T-helper 2 cell treated with Interferon-gamma antibody and Interleukin-4, amounts not matched to agents 5 μg/mL and 100 μg/mL, for 36 hours (primary cell): ENCODE data around the gene ENDOV.

Source experiments
- DNase-seq: peaks from one replicate; pipeline ENCODE4 v3.0.0; 2021; ENCODE audit warnings: low spot score
- H3K27ac Mint-ChIP-seq: one replicate; pipeline ENCODE4 v1.8.0; 2021; ENCODE audit warnings: mild to moderate bottlenecking, mixed read lengths
- H3K27me3 Mint-ChIP-seq: one replicate; pipeline ENCODE4 v1.8.0; 2021; ENCODE audit warnings: low read depth, mixed read lengths
- H3K36me3 Mint-ChIP-seq: one replicate; pipeline ENCODE4 v1.8.0; 2021; ENCODE audit warnings: low read depth, mixed read lengths
- H3K4me1 Mint-ChIP-seq: one replicate; pipeline ENCODE4 v1.8.0; 2021; ENCODE audit warnings: low read depth, mixed read lengths
- H3K4me3 Mint-ChIP-seq: one replicate; pipeline ENCODE4 v1.8.0; 2022; ENCODE audit warnings: mild to moderate bottlenecking, moderate library complexity, mixed read lengths
- H3K9me3 Mint-ChIP-seq: one replicate; pipeline ENCODE4 v1.8.0; 2021; ENCODE audit warnings: mixed read lengths

The ENDOV gene

GRCh38 chr17:80427366-80428282, 12.7 kb downstream of the ENDOV start:
- no peaks in the 10 kb centered on the region for H3K27me3 Mint-ChIP-seq
- no peak for DNase-seq

GRCh38 chr17:80428363-80428762, 13.4 kb downstream of the ENDOV start:
- DNase-seq = no peak
- Mint-ChIP-seq H3K27ac (no peak overlapping the region), H3K4me3 (no peak overlapping the region), H3K36me3 (no peaks in the 10 kb centered on the region), H3K27me3 (no peaks in the 10 kb centered on the region), H3K9me3 (no peaks in the 10 kb centered on the region), H3K4me1 (peaks cover 7% of the 10 kb centered on the region)

More at GRCh38 chr17:80427366-80428282, 12.7 kb downstream of the ENDOV start:
- no peaks in the 10 kb centered on the region for H3K36me3 Mint-ChIP-seq
- H3K4me3 Mint-ChIP-seq = no peak overlapping the region
- H3K4me1 Mint-ChIP-seq = peaks cover 7% of the 10 kb centered on the region
- H3K27ac Mint-ChIP-seq = no peak overlapping the region
- no peaks in the 10 kb centered on the region for H3K9me3 Mint-ChIP-seq

GRCh38 chr17:80428796-80429195, 13.8 kb downstream of the ENDOV start:
- Mint-ChIP-seq H3K4me3 (no peak overlapping the region), H3K36me3 (no peaks in the 10 kb centered on the region), H3K27ac (no peak overlapping the region), H3K4me1 (peaks cover 7% of the 10 kb centered on the region), H3K9me3 (no peaks in the 10 kb centered on the region), H3K27me3 (no peaks in the 10 kb centered on the region)
- DNase-seq = no peak

GRCh38 chr17:80429356-80430275, 14.6 kb downstream of the ENDOV start:
- H3K9me3 Mint-ChIP-seq = no peaks in the 10 kb centered on the region
- H3K4me1 Mint-ChIP-seq = peaks cover 3% of the 10 kb centered on the region
- DNase-seq = no peak
- no peak overlapping the region for H3K4me3 Mint-ChIP-seq
- no peaks in the 10 kb centered on the region for H3K27me3 Mint-ChIP-seq
- H3K36me3 Mint-ChIP-seq = no peaks in the 10 kb centered on the region
- H3K27ac Mint-ChIP-seq = no peak overlapping the region

GRCh38 chr17:80430446-80431245, 15.7 kb downstream of the ENDOV start:
- DNase-seq = no peak
- Mint-ChIP-seq H3K27me3 (no peaks in the 10 kb centered on the region), H3K36me3 (no peaks in the 10 kb centered on the region)

GRCh38 chr17:80431246-80432195, 16.6 kb downstream of the ENDOV start:
- Mint-ChIP-seq H3K9me3 (no peaks in the 10 kb centered on the region), H3K36me3 (no peaks in the 10 kb centered on the region), H3K4me1 (peaks cover 3% of the 10 kb centered on the region), H3K27me3 (no peaks in the 10 kb centered on the region), H3K4me3 (no peak overlapping the region), H3K27ac (no peak overlapping the region)
- DNase-seq = no peak

More at GRCh38 chr17:80430446-80431245, 15.7 kb downstream of the ENDOV start:
- Mint-ChIP-seq H3K4me1 (peaks cover 3% of the 10 kb centered on the region), H3K27ac (no peak overlapping the region), H3K9me3 (no peaks in the 10 kb centered on the region), H3K4me3 (no peak overlapping the region)

GRCh38 chr17:80432350-80432955, 17.5 kb downstream of the ENDOV start:
- Mint-ChIP-seq H3K4me3 (no peak overlapping the region), H3K27ac (no peak overlapping the region), H3K27me3 (no peaks in the 10 kb centered on the region), H3K9me3 (no peaks in the 10 kb centered on the region), H3K36me3 (no peaks in the 10 kb centered on the region), H3K4me1 (no peaks in the 10 kb centered on the region)
- no peak for DNase-seq

- H3K27ac Mint-ChIP-seq = no peak overlapping the region
- H3K36me3 Mint-ChIP-seq = no peaks in the 10 kb centered on the region
- H3K9me3 Mint-ChIP-seq = no peaks in the 10 kb centered on the region
- H3K4me1 Mint-ChIP-seq = no peaks in the 10 kb centered on the region
- H3K4me3 Mint-ChIP-seq = no peak overlapping the region
- no peak for DNase-seq
- H3K27me3 Mint-ChIP-seq = no peaks in the 10 kb centered on the region
These were observed 18.1 kb downstream of the ENDOV start for GRCh38 chr17:80432961-80433550.

GRCh38 chr17:80433916-80434666, 19.1 kb downstream of the ENDOV start:
- H3K9me3 Mint-ChIP-seq = no peaks in the 10 kb centered on the region
- no peaks in the 10 kb centered on the region for H3K4me1 Mint-ChIP-seq
- no peak overlapping the region for H3K27ac Mint-ChIP-seq
- no peaks in the 10 kb centered on the region for H3K36me3 Mint-ChIP-seq
- H3K4me3 Mint-ChIP-seq = no peak overlapping the region
- no peaks in the 10 kb centered on the region for H3K27me3 Mint-ChIP-seq
- DNase-seq = no peak

- H3K4me3 Mint-ChIP-seq = no peak overlapping the region
- no peaks in the 10 kb centered on the region for H3K36me3 Mint-ChIP-seq
- DNase-seq = no peak
- no peaks in the 10 kb centered on the region for H3K27me3 Mint-ChIP-seq
- H3K27ac Mint-ChIP-seq = no peak overlapping the region
- no peaks in the 10 kb centered on the region for H3K9me3 Mint-ChIP-seq
- H3K4me1 Mint-ChIP-seq = no peaks in the 10 kb centered on the region
These were observed 22.6 kb downstream of the ENDOV start for GRCh38 chr17:80437532-80437931.

- H3K4me3 Mint-ChIP-seq = no peak overlapping the region
- no peaks in the 10 kb centered on the region for H3K4me1 Mint-ChIP-seq
- peaks cover 2% of the 10 kb centered on the region for H3K27me3 Mint-ChIP-seq
- H3K9me3 Mint-ChIP-seq = no peaks in the 10 kb centered on the region
- no peaks in the 10 kb centered on the region for H3K36me3 Mint-ChIP-seq
- H3K27ac Mint-ChIP-seq = no peak overlapping the region
- no peak for DNase-seq
These were observed 23.8 kb downstream of the ENDOV start for GRCh38 chr17:80438806-80439205.

- H3K36me3 Mint-ChIP-seq = no peaks in the 10 kb centered on the region
- H3K27ac Mint-ChIP-seq = no peak overlapping the region
- no peaks in the 10 kb centered on the region for H3K9me3 Mint-ChIP-seq
- H3K4me1 Mint-ChIP-seq = no peaks in the 10 kb centered on the region
- peaks cover 2% of the 10 kb centered on the region for H3K27me3 Mint-ChIP-seq
- H3K4me3 Mint-ChIP-seq = no peak overlapping the region
- no peak for DNase-seq
These were observed 24.5 kb downstream of the ENDOV start for GRCh38 chr17:80439499-80439898.
